Myocyte (in vitro differentiated cells): ENCODE data around the gene IQSEC1. TPM values are rescaled to one million over a fixed set of nuclear protein-coding genes. Genes with fewer than 3 reads are reported as not detected.
A peak's percentile ranks its signal among the peaks of the same experiment; 100 is the strongest.

Experiments
- DNase-seq: peaks from one replicate; pipeline ENCODE4 v3.0.0-alpha.2; 2012; ENCODE audit warnings: low read depth
- polyA plus RNA-seq: library from polyadenylated mRNA; unstranded; fragments of >200 nt; gene quantifications from one replicate; pipeline ENCODE4 v1.2.1, GENCODE V29; 2012; ENCODE audit warnings: missing spikeins
- total RNA-seq: library from RNA; depleted of rRNA; stranded (reverse); fragments of >200 nt; gene quantifications from 2 replicates; pipeline ENCODE4 v1.2.3, GENCODE V29; 2014

Gene IQSEC1
- 15.6 and 25.3 TPM in 2 replicates for total RNA-seq
- 20.0 TPM for polyA plus RNA-seq

GRCh38 chr3:13073326-13074005 is at the start of gene IQSEC1:
TSS of gene IQSEC1 (minus strand) at chr3:13073429. CDS start at chr3:13073014, 415 bp downstream.
- DNase-seq: no peak

- no peak for DNase-seq
Observed at GRCh38 chr3:13122081-13123012, 49.1 kb upstream of the IQSEC1 start.

- no peak for DNase-seq
Observed at GRCh38 chr3:13121553-13122001, 48.3 kb upstream of the IQSEC1 start.

- DNase-seq: no peak
Observed at GRCh38 chr3:13120928-13121552, 47.8 kb upstream of the IQSEC1 start.

GRCh38 chr3:13120289-13120927 is 47.2 kb upstream of the IQSEC1 start:
- no peak for DNase-seq

- no peak for DNase-seq
Observed at GRCh38 chr3:13119471-13120220, 46.4 kb upstream of the IQSEC1 start.

- no peak for DNase-seq
Observed at GRCh38 chr3:13116426-13116825, 43.2 kb upstream of the IQSEC1 start.

- DNase-seq: no peak
Observed at GRCh38 chr3:13115991-13116390, 42.8 kb upstream of the IQSEC1 start.

GRCh38 chr3:13115576-13115910 is 42.3 kb upstream of the IQSEC1 start:
- DNase-seq: no peak

- DNase-seq: no peak
Observed at GRCh38 chr3:13114811-13115575, 41.8 kb upstream of the IQSEC1 start.

GRCh38 chr3:13113346-13114330 is 40.4 kb upstream of the IQSEC1 start:
- no peak for DNase-seq

- DNase-seq: no peak
Observed at GRCh38 chr3:13112521-13113345, 39.5 kb upstream of the IQSEC1 start.

- peak; percentile 39 for DNase-seq
Observed at GRCh38 chr3:13111873-13112520, 38.8 kb upstream of the IQSEC1 start.

GRCh38 chr3:13111173-13111872 is 38.1 kb upstream of the IQSEC1 start:
- DNase-seq: no peak

GRCh38 chr3:13110678-13111116 is 37.5 kb upstream of the IQSEC1 start:
- DNase-seq: peak; percentile 31

GRCh38 chr3:13109516-13109915 is 36.3 kb upstream of the IQSEC1 start:
- no peak for DNase-seq

GRCh38 chr3:13108861-13109260 is 35.6 kb upstream of the IQSEC1 start:
- no peak for DNase-seq
